ENCODE measurements around the gene DSCAML1.

The DSCAML1 gene

DNA sequence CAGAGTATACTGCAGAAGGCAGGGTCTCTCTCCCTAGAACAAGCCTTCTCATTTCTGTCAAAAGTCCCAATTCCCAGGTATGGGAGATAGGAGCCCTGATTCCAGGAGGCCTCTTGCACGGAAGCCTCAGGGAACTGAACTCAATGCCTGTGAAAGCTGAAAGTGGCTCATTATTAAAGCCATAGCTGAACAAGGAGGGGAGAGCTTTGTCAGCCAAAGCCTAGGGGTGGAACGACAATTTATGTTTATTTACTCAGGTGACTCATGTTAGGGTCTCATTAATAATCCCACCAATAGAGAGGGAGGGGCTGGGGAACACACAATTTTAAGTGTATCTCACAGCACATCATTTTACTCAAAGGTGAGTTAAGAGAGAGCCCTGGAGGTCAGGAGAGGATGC lies 44.9 kb downstream of the DSCAML1 start:
- no peak for DNase-seq

DNA sequence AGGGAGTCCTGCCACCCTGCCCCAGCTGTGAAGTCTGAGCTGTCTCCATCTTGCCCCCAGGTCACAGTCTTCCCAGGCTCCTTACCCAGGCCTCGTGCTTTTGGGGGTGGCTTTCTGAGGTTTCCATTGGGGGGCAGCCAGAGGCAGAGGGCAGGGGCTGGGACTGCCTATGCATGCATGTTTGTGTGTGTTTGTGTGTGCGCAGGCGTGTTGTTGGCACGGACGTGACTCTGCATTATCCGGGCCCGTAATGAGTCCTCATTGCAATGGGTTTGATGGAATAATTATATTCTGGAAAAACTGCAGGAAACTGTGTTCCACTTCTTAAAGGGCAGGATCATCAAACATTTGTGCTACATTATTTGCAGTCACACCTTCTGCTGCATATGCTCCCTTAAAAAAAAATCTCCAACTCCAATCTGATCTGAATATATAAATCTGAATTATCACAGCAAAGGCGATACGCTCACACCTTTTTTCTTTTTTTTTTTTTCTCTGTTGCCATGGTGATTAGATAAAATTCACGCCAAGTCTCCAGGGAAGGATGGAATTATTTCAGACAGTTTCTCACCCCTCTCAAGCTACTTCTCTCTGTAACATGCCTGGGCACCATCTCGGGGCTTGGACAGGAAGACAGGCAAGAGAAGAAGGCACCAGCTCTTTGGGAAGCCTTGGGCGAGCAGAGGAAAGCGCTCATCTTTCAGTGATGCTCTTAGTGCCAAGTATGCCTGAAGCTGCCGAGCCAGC lies 45.9 kb downstream of the DSCAML1 start:
- no peak for DNase-seq

DNA sequence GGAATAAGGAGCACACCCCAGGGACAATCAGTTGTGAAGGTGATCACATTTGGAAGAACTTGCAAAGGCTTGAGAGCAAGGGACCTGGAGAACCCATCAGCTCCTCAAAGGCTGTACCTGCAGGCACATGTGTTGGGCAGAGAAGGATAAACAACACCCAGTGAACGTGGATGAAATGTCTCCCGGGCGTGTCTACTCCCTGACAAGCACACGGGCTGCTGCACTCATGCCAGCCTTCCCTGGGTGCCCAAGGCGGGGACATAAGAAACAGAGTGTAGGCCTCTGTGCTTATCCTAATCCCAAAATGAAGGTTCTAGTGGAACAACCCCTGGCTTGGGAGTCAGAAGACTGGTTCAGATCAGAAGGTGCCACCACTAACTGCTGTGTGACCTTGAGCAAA lies 46.7 kb downstream of the DSCAML1 start:
- DNase-seq, result no peak

DNA sequence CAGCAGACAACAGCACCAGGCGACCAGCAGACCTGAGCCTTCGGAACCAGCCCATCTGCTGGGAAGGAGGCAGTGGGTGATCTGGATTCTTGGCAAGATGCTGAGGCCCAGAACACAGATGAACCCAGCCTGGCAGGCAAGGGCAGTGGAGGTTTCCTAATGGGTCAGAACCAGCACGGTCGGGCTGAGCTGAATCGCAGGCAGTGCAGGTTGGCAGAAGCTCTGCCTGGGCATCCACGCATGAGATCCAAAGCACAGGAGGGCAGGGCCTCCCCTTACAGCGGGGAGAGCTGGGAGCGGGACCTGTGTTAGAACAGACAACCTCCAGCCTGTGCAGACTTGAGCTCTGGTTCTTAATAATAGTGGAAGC lies 47.5 kb downstream of the DSCAML1 start:
- DNase-seq, result no peak

DNA sequence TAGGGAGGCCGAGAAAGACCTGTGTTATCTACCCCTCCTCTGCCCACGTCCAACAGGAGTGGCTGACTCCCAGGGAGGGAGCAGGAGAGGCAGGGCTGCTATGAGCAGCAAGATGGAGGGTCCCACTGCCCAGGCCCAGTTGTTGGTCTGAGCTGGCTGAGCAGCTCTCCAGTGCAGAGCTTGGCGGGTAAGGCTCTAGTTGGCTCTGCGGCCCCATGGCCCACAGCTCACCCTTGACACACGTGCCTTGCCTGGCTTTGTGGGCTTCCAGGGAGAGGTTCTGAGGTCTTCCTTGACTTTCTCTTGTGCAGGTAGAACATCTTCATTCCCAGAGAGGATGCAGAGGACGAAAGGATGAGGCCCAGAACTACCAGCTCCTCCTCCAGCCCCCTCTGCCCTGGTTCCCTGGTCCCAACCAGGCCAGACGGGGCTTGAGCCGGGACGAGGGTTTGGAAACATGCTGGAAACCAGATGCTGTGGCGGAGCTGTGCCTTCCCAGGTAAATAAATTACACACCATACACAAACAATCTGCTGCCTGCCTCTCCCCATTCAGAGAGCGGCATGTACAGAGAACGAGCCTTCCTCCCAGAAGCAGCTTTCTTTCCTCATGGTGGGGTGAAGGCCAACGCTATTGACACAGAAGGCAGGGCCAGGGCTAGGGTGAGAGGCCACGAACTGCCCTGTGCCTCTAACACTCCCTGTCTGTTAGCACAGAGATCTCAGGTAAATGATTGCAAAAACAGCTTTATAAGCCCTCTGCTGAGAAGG lies 48.1 kb downstream of the DSCAML1 start:
- DNase-seq, result no peak

DNA sequence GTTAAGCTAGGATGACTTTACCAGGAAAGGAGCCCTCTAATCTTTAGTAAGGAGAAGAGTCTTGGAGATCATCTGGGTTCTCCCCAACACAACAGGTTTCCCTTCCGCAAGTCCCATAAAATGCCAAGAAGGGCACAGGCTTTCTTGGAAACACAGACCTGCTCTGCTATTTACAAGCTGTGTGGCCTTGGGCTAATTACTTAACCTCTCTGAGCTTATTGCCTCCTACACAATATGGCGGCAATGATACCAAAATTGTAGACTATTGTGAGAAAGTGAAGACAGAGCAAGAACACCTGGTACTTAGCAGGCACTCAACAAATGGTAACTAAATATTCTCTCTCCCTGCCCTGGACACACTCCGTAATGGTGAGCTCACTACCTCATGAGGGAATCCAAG lies 49.1 kb downstream of the DSCAML1 start:
- DNase-seq, result no peak

DNA sequence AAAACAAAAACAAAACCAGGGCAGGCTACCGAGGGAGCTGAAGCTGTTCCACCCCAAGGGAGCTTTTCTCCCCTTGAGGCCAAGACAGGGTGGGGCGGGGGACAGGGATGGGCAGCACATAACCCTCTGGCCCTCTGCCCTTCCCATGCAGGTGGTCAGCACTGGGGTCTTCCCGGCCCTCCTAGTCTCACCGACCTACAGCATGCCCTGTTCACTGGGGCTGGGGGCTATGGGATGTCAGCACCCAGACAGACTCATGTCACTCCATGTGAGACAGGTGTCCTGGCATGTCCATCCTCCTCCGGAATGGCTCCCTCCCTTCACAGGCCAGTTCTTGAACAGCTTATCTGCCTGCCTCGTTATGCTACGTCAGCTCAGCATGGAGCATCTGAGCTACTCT lies 51.7 kb downstream of the DSCAML1 start:
- DNase-seq, result no peak

DNA sequence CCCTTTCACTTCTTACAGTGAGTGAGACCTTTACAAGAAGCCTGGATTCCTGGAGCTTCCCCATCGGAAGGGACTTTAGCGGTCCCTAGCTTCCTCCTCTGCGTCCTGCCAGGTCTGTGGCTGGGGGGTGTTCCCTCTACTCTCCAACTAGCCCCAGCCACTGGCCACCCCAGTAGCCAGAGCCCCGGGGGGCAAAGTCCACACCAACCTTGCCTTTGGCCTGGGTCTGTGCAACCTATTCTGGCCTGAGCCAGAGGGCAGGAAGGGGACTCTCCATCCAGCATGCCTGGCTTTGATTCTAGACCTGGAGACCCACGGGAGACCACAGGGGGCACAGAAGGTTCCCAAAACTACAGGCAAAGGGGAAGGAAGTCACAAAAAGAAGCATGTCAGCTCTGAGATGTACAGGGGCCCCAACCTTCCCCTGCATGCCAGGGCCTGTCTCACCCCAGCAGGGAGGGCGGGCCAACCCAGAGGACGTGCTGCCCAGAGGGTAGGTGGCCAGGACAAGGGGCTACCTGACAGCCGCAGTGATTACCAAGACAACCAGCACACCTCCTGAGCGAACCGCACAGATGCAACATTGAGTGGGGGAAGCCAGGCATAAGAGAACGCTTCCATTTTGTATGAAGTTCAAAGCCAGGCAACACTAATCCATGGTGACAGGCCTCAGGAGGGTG lies 52.4 kb downstream of the DSCAML1 start:
- no peak for DNase-seq

DNA sequence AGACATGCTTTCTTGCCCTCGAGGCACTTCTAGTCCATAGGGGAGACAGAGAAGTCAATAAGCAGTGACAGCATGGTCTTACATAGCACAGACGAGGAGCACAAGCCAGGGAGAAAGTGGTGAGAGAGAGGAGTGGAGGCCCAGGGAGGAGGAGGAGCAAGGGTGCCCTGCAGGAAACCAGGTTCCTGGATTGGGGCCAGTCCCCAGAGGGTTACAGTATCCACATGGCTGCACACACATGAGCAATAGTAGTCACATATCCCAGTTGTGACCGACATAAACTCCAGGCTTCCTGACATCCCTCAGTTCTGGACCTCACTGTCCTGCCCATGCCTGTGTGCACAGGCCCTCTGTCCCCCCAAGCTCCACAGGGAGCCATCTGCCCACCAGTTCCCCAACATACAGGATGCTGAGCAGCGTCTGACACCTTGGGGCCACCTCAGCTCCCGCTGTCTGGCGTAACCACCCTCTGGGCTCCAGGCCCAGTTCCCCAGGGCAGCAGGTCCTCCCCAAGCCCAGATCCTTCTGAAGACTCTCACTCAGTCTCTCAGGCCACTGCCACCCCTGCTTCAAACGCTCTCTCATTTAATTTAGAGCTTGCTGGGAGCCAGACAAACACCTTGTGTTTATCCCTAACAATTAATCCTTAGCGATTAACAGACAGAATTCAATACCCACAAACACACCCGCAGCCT lies 53.7 kb downstream of the DSCAML1 start:
- DNase-seq, result peak; percentile 36

DNA sequence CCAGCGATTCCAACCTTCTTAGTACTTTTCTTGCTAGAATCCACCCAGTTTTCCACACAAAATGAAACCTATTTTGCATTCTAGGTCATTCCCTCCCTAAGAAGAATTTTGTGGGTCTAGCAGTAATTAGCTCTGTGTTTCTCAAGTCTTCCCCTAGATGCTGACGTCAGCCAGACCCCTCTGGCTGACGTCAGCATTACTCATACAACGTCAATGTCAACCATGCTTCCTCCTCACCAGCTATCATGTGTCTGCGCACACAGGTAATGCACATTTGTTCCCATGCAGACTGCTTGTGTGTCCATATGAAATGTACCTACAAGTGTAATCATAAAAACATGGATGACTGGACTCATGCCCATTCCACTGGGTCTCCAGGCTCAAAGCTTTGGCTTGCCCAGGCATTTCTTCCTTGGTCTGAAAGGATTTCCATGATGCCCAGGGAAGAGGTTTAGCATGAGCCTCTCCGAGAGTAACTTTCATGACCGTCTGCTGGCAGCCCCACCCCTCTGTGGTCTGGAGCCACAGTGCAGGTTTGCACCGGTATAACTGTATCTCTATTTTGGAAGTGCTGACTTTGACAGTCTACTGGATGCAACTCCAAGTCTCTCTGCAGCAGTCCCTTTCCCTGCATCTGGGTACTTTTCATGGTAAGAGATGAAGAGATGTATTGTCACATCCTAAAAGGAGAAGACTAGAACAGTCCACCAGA lies 58.6 kb downstream of the DSCAML1 start:
- DNase-seq, result no peak

DNA sequence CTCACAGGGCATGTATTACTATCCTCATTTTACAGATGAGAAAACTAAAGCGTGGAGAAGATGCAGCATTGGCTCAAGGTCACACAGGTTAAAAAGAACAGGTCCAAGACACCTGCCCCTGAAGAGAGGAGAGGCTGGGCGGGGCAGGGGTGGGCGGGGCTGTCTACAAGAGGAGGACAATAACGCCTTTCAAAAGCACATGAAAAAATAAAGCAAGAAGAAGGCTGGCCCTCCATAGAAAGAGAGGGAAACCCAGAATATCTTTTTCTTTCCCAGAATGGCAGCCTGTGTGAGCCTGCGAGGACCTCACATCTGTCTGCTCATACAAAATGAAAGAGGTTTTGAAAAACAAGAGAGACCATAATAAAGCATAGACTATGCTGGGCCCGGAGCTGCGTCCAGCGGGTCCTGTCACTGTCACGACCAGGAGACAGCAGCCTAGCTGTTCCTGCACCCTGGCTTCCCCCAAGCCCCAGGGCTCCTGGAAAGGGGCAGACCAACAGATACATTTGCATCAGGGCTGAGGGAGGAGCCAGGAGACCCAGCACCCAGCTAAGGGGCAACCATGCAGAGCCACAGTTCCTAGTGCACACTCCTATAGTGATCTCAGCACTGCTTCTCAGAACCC lies 61.6 kb downstream of the DSCAML1 start:
- DNase-seq, result no peak

DNA sequence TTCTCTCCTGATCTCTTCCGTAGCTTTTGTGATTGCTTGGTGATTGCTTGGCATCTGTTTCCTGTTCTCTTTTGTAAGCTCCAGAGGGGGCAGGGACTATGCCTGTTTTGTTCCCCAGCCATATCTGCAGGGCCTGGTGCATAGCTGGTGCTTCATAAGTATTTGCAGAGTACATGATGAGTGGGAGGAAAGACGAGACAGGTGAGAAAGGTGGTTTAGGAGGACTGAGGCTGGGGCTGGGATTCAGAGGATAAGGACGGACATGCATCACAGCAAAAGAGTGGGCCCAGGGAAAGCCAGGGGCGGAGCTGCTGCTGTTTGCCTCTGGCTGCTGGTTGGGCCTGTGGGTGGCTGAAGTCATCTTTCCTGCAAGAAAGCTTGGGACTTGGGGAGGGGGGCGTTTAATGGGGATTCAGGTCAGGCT lies 62.4 kb downstream of the DSCAML1 start:
- DNase-seq, result peak; percentile 92

DNA sequence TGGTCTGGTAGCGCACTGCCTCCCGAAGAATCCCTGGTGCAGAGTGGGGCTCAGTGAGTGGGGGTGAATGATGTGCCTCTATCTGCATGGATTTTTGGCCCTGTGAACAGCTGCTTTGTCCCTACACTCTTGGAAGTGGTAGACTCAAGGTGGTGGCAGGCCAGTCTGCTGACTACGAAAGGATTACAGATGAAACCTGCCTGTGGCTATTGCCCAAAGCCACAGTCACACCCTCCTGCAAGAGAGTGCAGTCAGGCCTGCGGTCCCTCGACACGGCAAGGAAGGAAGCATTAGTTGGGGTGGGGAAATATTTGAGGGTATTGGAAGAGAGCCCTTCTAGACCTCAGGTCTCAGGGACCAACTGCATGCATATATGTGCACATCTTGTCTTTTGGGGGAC lies 63.7 kb downstream of the DSCAML1 start:
- no peak for DNase-seq

DNA sequence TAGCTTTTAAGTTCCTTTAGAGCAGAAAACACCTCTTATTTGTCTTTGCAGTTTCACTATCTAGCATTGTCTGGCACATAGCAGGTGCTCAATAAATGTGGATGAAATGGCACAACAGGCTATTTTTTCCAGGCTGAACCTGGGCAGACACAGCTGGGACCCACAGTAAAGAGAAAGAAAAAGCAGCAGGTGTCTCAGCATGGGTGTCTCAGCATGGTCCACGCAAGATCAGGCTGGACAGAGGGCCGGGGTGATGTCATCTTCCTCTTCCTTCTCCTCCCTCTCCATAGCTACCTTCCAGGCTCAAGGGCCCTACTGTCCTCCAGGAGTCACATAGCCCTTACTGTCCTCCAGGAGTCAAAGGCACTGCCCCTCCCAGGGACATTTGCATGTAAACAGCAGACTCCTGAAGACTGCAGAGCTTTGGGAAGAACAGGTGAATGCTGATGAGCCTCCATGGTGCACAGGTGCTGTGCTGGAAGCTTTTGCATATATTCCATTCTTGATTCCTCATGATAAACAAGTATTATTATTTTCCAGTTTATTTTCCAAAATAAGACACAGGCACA lies 65.2 kb downstream of the DSCAML1 start:
- no peak for DNase-seq

DNA sequence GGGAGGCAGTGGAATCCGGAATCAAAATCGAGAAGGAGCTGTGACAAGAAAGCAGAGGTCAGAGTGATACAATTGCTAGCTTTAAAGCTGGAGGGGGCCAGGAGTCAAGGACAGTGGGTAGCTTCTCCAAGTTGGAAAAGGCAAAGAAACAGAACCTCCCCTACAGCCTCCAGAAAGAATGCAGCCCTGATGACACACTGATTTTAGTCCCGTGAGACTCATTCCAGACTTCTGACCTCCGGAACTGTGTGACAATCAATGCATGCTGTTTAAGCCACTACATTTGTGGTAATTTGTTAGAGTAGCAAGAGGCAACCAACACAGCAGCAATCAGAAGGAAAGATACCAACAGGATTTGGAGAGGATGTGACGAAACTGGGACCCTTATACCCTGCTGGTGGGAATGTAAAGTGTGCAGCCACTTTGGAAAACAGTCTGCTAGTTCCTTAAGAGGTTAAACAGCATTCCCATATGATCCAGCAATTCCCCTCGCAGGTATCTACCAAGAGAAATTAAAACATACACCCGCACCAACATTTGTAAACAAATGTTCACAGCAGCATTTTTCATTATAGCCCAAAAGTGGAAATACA lies 66.7 kb downstream of the DSCAML1 start:
- no peak for DNase-seq

DNA sequence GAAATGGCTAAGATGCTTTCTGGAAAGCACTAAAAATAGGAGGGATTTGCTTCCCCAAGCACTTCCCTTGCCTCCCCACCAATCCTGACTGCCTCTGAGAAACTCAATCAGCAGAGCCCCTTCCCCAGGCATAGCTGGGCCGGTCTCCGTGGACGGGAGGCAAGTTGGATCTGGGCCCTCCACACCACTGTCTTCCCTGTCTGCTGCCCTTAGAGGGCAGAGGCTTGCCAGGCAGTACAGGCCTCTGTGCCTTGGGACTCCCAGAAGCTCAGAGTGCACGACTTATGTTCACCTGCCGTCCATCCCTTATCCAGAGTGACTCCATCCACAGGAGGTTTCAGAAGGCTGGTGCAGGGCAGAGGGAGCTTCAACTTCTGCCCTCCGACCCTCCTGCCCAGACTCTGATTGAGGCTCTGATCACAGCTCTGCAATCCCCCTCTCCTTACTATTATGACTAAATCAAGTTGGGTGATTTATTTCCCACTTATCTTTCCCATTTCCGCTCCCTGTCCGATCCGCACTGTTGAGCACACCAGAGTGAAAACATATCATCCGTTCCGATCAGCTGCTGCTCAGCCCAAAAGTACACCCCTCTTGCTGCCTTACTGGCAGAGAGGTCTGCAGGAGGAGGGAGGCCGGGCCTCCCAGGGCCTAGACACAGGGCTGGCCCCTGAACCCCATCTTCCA lies 71.8 kb downstream of the DSCAML1 start:
- DNase-seq, result peak; percentile 20

DNA sequence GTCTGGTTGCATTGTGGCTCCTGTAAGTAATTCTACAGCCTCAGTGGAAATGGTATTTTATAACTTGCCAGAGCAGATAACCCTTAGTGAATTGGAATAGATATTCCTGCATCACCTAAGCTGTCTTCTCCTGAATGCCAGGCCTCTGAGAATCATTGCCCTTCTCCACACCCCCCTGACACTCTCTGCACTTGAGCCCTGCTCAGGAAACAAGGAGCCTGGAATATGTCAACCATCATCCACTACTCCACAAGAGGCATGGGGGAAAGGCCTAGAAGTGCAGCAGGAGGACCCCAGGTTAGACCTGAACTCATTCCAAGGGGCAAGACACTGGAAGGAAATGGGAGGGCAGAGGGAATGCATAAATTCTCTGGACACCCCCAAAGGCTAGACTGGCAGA lies 72.4 kb downstream of the DSCAML1 start:
- DNase-seq, result no peak

DNA sequence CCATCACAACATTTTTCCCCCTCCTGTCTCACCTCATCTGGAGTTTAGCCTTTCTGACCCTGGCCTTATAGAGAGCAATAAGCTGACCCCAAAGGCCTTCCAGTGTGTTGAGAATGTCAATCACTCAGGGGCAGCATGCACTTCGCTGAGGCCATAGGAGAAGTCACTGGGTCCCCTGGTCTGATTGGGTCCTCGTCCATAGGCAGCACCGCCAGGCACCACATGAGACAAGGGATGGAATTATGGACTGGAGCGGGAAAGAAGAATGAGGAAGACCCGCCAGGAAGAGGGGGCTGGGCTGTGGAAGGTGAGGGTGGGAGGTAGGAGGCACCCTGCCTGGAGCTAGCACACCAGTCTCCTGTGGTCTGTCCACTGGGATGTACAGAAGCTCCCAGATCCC lies 72.9 kb downstream of the DSCAML1 start:
- DNase-seq, result peak; percentile 64

DNA sequence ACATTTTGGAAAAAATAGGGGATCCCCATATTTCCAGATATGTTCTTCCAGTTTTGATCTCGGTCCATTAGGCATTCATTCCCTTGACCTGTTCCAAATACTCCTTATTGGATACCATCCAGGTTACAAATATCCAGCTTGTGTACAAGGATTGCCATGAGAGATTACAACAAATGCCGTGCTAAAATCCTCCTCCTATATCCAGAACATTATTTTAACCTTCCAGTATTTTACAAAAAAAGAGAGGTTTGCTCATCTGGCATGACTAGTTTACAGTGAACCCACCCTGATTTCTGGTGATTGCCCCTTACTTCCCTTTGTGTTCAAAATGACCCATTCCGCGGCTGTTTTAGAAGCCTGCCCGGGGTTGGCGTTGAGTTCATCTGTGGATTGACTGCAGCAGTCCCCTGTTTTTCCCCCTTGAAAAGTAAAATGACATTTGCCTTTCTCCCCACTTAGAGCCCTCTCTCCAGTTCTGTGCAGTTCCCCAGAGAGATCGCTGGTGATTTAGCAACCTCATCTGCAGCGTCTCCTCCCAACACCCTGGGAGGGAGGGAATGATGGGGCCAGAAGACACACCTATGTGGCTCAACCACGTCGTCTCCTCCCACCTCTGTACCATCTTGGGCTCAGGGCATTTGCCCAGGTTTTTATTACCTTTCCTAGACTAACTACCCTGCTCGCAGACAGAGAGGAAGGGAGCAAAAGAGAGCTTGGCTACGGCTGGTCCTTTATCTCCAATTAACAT lies 73.6 kb downstream of the DSCAML1 start:
- peak; percentile 49 for DNase-seq

DNA sequence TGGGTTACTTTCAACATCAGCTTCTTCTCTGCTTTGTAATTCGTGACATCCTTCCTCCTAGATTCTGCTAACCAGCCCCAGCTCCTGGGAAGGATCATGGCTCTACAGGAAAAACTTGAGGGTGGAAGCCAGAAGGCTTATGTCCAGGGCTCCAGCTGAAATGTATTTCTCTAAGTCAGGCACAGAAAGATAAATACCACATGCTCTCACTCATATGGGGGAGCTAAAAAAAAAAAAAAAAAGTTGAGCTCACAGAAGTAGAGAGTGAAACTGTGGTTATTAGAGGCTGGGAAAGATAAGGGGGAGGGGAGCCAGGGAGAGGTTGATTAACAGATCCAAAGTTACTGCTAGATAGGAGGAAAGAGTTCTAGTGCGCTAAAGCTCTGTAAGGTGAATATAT lies 74.9 kb downstream of the DSCAML1 start:
- DNase-seq, result no peak

Measured in DMS153 (cell line).